ENCODE measurements around the gene VSIR. TPM values are rescaled to one million over a fixed set of nuclear protein-coding genes. Genes with fewer than 3 reads are reported as not detected.

The VSIR gene
- total RNA-seq, 2 experiments from 2014 or later, result 86.2 to 91.4 TPM

GRCh38 chr10:71741671-71742070 lies 31.6 kb downstream of the VSIR start:
- H3K4me1 ChIP-seq (ENCODE audit: insufficient read depth, low read length), result peaks cover 100% of the 10 kb centered on the region
- H3K36me3 ChIP-seq (ENCODE audit: insufficient read depth, low read length), result no peaks in the 10 kb centered on the region
- DNase-seq, result no peak
- CTCF ChIA-PET, result interaction anchor here (1.2 to 2.1 kb wide), 5 partner anchors 9 to 45 kb away, joined by 3 to 6 read pairs (median 5); partner anchors contain the start of gene VSIR
- Mint-ChIP-seq H3K4me3 (peak overlapping the region; percentile 61), H3K27ac (peak overlapping the region; percentile 96), H3K9me3 (no peaks in the 10 kb centered on the region), H3K36me3 (ENCODE audit: low read depth) (no peaks in the 10 kb centered on the region), H3K27me3 (no peaks in the 10 kb centered on the region), H3K4me1 (ENCODE audit: low read depth) (peaks cover 100% of the 10 kb centered on the region)
- peak overlapping the region; percentile 42 to 60 for H3K27ac ChIP-seq (ENCODE audit: low read depth in 1 of 2, low read length in 2 of 2)
- intact Hi-C loops (cut with DNase I, micrococcal nuclease), result no loop called here
- POLR2A ChIA-PET, result interaction anchor here (1.3 to 19.3 kb wide), 7 partner anchors 8 to 33 kb away, joined by 8 to 416 read pairs (median 17); partner anchors contain the start of gene VSIR
- no peak for ATAC-seq (ENCODE audit: poor library complexity)
- no peaks in the 10 kb centered on the region for H3K27me3 ChIP-seq (ENCODE audit: control insufficient read depth in 1 of 2, insufficient read depth in 2 of 2, low read length in 2 of 2)
- H3K9me3 ChIP-seq (ENCODE audit: control insufficient read depth in 1 of 2, insufficient read depth in 1 of 2, low read length in 2 of 2), result no peaks in the 10 kb centered on the region
- H3K4me3 ChIP-seq (ENCODE audit: low read length), result no peak overlapping the region
- no peak for TF ChIP-seq CTCF (IDR thresholded peaks at IDR 0.05)

- intact Hi-C loops (cut with DNase I, micrococcal nuclease), result no loop called here
- CTCF ChIA-PET, result interaction anchor here (1.2 kb wide), 2 partner anchors 32 to 33 kb away, joined by 4 to 5 read pairs; partner anchors contain the start of gene VSIR
- Histone ChIP-seq H3K27me3 (ENCODE audit: control insufficient read depth in 1 of 2, insufficient read depth in 2 of 2, low read length in 2 of 2) (no peaks in the 10 kb centered on the region), H3K4me1 (ENCODE audit: insufficient read depth, low read length) (peaks cover 100% of the 10 kb centered on the region), H3K9me3 (ENCODE audit: control insufficient read depth in 1 of 2, insufficient read depth in 1 of 2, low read length in 2 of 2) (no peaks in the 10 kb centered on the region), H3K36me3 (ENCODE audit: insufficient read depth, low read length) (no peaks in the 10 kb centered on the region), H3K4me3 (ENCODE audit: low read length) (peak overlapping the region; percentile 11), H3K27ac (ENCODE audit: low read depth in 1 of 2, low read length in 2 of 2) (peak overlapping the region; percentile 42 to 60)
- DNase-seq (peak in 1 of 14 experiments; percentile 38), ATAC-seq (ENCODE audit: poor library complexity) (no peak)
- H3K9me3 Mint-ChIP-seq, result no peaks in the 10 kb centered on the region
- H3K4me3 Mint-ChIP-seq, result peak overlapping the region; percentile 61
- H3K36me3 Mint-ChIP-seq (ENCODE audit: low read depth), result no peaks in the 10 kb centered on the region
- no peak for TF ChIP-seq CTCF (IDR thresholded peaks at IDR 0.05)
- peaks cover 100% of the 10 kb centered on the region for H3K4me1 Mint-ChIP-seq (ENCODE audit: low read depth)
- POLR2A ChIA-PET, result interaction anchor here (0.9 to 19.3 kb wide), 7 partner anchors 9 to 30 kb away, joined by 3 to 416 read pairs (median 17); partner anchors contain the start of gene VSIR
- peak overlapping the region; percentile 96 for H3K27ac Mint-ChIP-seq
- H3K27me3 Mint-ChIP-seq, result no peaks in the 10 kb centered on the region
These were observed 32.3 kb downstream of the VSIR start for GRCh38 chr10:71741029-71741428.

GRCh38 chr10:71740069-71740653 lies 33.2 kb downstream of the VSIR start:
- Histone ChIP-seq H3K36me3 (ENCODE audit: insufficient read depth, low read length) (no peaks in the 10 kb centered on the region), H3K4me3 (ENCODE audit: low read length) (no peak overlapping the region), H3K27me3 (ENCODE audit: control insufficient read depth in 1 of 2, insufficient read depth in 2 of 2, low read length in 2 of 2) (no peaks in the 10 kb centered on the region), H3K9me3 (ENCODE audit: control insufficient read depth in 1 of 2, insufficient read depth in 1 of 2, low read length in 2 of 2) (no peaks in the 10 kb centered on the region), H3K4me1 (ENCODE audit: insufficient read depth, low read length) (peaks cover 100% of the 10 kb centered on the region), H3K27ac (ENCODE audit: low read depth in 1 of 2, low read length in 2 of 2) (peak overlapping the region; percentile 42 to 51)
- ATAC-seq (ENCODE audit: poor library complexity) (no peak), DNase-seq (no peak)
- Mint-ChIP-seq H3K4me3 (peak overlapping the region; percentile 77), H3K9me3 (no peaks in the 10 kb centered on the region), H3K36me3 (ENCODE audit: low read depth) (no peaks in the 10 kb centered on the region), H3K4me1 (ENCODE audit: low read depth) (peaks cover 100% of the 10 kb centered on the region), H3K27ac (peak overlapping the region; percentile 96), H3K27me3 (no peaks in the 10 kb centered on the region)
- ChIA-PET CTCF (interaction anchor here (0.9 to 1.2 kb wide), 3 partner anchors 14 to 33 kb away, joined by 3 to 5 read pairs (median 4); partner anchors contain the start of gene VSIR), POLR2A (interaction anchor here (2.3 to 19.3 kb wide), 5 partner anchors 10 to 28 kb away, joined by 12 to 416 read pairs (median 46); partner anchors contain the start of gene VSIR)
- TF ChIP-seq CTCF (IDR thresholded peaks at IDR 0.05), result no peak
- intact Hi-C loops (cut with DNase I, micrococcal nuclease), result no loop called here
